ENCODE results near the gene GPATCH8.

DNA sequence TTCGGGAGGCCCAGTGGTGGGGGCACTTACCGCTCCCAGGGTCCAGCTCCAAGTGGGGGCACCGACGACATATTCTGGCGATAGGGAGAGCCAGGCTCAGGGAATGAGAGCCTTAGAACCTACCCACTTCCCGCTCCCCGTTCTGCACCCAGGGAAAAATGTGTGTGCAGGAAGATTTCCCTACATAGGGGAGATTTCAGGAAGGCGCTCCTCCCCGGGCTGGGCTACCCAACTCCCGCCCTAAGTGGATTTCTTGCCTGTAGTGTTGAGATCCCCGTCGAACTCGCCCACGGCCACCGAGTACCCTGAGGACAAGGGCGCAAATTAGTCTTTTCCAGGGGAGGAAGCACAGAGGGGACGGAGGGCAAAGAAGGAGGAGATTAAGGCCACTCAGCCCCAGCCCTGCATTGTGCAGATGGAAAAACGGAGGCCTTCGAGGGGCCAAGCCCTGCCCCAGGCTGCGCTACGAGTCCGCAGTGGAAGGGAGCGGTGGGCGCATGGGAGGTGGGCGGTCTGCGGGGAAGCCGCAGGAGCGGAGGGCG lies 118.9 kb downstream of the GPATCH8 start:
- TF ChIP-seq ZIC2 (tag by site-specific recombination; IDR thresholded peaks at IDR 0.05) (no peak), ZBTB21 (tag by site-specific recombination; IDR thresholded peaks at IDR 0.05) (no peak), ZFP37 (tag by site-specific recombination; IDR thresholded peaks at IDR 0.05) (no peak), ZNF138 (tag by site-specific recombination; IDR thresholded peaks at IDR 0.05; ENCODE audit: borderline replicate concordance) (no peak), ZNF184 (tag by site-specific recombination; IDR thresholded peaks at IDR 0.05) (no peak), YY1 (tag by site-specific recombination; IDR thresholded peaks at IDR 0.05) (no peak), ZBTB17 (tag by site-specific recombination; IDR thresholded peaks at IDR 0.05) (no peak), ZNF747 (tag by site-specific recombination; IDR thresholded peaks at IDR 0.05) (no peak), ZNF792 (tag by site-specific recombination; IDR thresholded peaks at IDR 0.05) (no peak)
- TF ChIP-seq, protein P1, sequence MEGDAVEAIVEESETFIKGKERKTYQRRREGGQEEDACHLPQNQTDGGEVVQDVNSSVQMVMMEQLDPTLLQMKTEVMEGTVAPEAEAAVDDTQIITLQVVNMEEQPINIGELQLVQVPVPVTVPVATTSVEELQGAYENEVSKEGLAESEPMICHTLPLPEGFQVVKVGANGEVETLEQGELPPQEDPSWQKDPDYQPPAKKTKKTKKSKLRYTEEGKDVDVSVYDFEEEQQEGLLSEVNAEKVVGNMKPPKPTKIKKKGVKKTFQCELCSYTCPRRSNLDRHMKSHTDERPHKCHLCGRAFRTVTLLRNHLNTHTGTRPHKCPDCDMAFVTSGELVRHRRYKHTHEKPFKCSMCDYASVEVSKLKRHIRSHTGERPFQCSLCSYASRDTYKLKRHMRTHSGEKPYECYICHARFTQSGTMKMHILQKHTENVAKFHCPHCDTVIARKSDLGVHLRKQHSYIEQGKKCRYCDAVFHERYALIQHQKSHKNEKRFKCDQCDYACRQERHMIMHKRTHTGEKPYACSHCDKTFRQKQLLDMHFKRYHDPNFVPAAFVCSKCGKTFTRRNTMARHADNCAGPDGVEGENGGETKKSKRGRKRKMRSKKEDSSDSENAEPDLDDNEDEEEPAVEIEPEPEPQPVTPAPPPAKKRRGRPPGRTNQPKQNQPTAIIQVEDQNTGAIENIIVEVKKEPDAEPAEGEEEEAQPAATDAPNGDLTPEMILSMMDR (tag by site-specific recombination; IDR thresholded peaks at IDR 0.05), result no peak
- TF ChIP-seq, protein P2, sequence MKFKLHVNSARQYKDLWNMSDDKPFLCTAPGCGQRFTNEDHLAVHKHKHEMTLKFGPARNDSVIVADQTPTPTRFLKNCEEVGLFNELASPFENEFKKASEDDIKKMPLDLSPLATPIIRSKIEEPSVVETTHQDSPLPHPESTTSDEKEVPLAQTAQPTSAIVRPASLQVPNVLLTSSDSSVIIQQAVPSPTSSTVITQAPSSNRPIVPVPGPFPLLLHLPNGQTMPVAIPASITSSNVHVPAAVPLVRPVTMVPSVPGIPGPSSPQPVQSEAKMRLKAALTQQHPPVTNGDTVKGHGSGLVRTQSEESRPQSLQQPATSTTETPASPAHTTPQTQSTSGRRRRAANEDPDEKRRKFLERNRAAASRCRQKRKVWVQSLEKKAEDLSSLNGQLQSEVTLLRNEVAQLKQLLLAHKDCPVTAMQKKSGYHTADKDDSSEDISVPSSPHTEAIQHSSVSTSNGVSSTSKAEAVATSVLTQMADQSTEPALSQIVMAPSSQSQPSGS (tag by site-specific recombination; IDR thresholded peaks at IDR 0.05; ENCODE audit: low read depth), result no peak
